Calu3 (cell line): Measurements from ENCODE around the gene CCDC91. TPM values are rescaled to one million over a fixed set of nuclear protein-coding genes. Genes with fewer than 3 reads are reported as not detected.

ENCODE experiments used
- BruUV-seq: library from RNA; stranded (reverse); fragments of 400-500 nt; replicated peaks from 2 replicates; lab custom pipeline; 2021; lab: Mats Ljungman, UMichigan
- CTCF ChIA-PET: fragments of 300-600 bp; sonication (Branson Sonifier 250); formaldehyde crosslinking; loops from one replicate; lab custom pipeline; 2022; ENCODE audit warnings: antibody characterized with exemption; lab: Charles Lee
- DNase-seq: peaks from one replicate; pipeline ENCODE4 v3.0.0; 2022
- H3K27ac Mint-ChIP-seq: one replicate; pipeline ENCODE4 v1.8.0; 2022; ENCODE audit warnings: mixed read lengths; ENCODE audit not compliant: unreplicated experiment
- H3K27me3 Mint-ChIP-seq: one replicate; pipeline ENCODE4 v1.8.0; 2022; ENCODE audit warnings: mixed read lengths; ENCODE audit not compliant: unreplicated experiment
- H3K36me3 Mint-ChIP-seq: one replicate; pipeline ENCODE4 v1.8.0; 2022; ENCODE audit warnings: mild to moderate bottlenecking, moderate library complexity, mixed read lengths; ENCODE audit not compliant: insufficient read depth, unreplicated experiment
- H3K4me1 Mint-ChIP-seq: one replicate; pipeline ENCODE4 v1.8.0; 2022; ENCODE audit warnings: mild to moderate bottlenecking, low read depth, mixed read lengths; ENCODE audit not compliant: unreplicated experiment
- H3K4me3 Mint-ChIP-seq: one replicate; pipeline ENCODE4 v1.8.0; 2022; ENCODE audit warnings: mild to moderate bottlenecking, low read depth, moderate library complexity, mixed read lengths; ENCODE audit not compliant: unreplicated experiment
- H3K9me3 Mint-ChIP-seq: one replicate; pipeline ENCODE4 v1.8.0; 2022; ENCODE audit warnings: low read depth, mixed read lengths; ENCODE audit not compliant: unreplicated experiment
- CTCF ChIP-seq: fragments of 200-600 bp; IDR thresholded peaks from one replicate; pipeline ENCODE4 v1.8.0; 2022; ENCODE audit warnings: antibody characterized with exemption; ENCODE audit not compliant: unreplicated experiment
- intact Hi-C: fragments of 100-400 bp; cut with micrococcal nuclease; formaldehyde crosslinking; loops from one replicate; pipeline ENCODE4 v1.10.0; 2022; ENCODE audit not compliant: unreplicated experiment
- total RNA-seq: library from RNA; stranded (reverse); gene quantifications from 2 replicates; pipeline ENCODE4 v1.2.3, GENCODE V29; 2022

The CCDC91 gene
- total RNA-seq, 1 experiment from 2014 or later, result 25.6 TPM

DNA sequence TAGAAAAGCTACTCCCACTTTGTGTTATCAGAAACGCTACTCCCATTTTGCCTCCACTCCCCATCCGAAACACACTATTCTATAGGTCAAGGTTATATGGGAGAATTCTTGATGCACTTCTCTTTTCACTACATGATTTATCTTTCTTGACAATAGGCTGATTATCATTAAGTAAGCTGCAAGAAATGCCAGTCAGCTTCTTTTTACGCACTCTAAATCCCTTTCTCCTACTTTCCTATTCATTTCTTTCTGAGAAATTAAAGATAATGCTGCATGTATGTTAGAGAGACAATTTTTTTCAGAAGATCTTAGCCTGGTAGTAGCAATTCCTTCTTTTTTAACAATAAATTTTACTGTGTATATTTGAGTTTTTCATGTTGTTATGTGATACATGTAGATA is 41.0 kb upstream of the CCDC91 start:
- Mint-ChIP-seq H3K27me3 (no peaks in the 10 kb centered on the region), H3K4me3 (no peak overlapping the region)
- BruUV-seq, result no TSS peak

GRCh38 chr12:28156362-28156761 is 33.9 kb upstream of the CCDC91 start:
- H3K4me3 Mint-ChIP-seq, result no peak overlapping the region
- H3K27me3 Mint-ChIP-seq, result no peaks in the 10 kb centered on the region
- no peaks in the 10 kb centered on the region for H3K4me1 Mint-ChIP-seq
- H3K9me3 Mint-ChIP-seq, result no peaks in the 10 kb centered on the region
- DNase-seq, result no peak
- no peak overlapping the region for H3K27ac Mint-ChIP-seq
- intact Hi-C loops, result no loop called here
- TF ChIP-seq CTCF, result no peak
- CTCF ChIA-PET, result no interaction called here
- no TSS peak for BruUV-seq
- H3K36me3 Mint-ChIP-seq, result no peaks in the 10 kb centered on the region

More for the DNA sequence above, 41.0 kb upstream of the CCDC91 start:
- no peak for DNase-seq
- no peak for TF ChIP-seq CTCF
- Mint-ChIP-seq H3K36me3 (no peaks in the 10 kb centered on the region), H3K27ac (no peak overlapping the region), H3K4me1 (no peaks in the 10 kb centered on the region), H3K9me3 (no peaks in the 10 kb centered on the region)
- CTCF ChIA-PET, result no interaction called here
- intact Hi-C loops, result no loop called here

DNA sequence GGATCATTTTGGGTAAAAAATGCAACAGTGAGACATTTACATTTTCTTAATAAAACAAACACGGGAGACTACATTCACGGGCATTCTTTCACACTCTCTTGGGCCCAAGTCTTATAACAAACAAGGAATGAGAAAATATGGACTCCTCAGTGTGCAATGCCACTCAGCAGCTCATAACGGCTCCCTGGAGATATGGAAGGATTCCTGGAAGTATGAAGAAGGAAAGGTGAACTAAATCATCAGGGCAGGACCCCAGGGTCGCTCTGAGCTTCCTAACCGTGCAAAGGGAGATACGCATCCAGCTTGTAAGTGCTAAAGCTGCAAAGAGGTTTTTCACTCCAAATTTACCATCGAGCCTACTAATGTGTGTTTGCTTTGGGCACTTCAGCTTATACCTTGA is 33.5 kb upstream of the CCDC91 start:
- no peaks in the 10 kb centered on the region for H3K27me3 Mint-ChIP-seq
- H3K9me3 Mint-ChIP-seq, result no peaks in the 10 kb centered on the region
- no peak overlapping the region for H3K27ac Mint-ChIP-seq
- no peak for TF ChIP-seq CTCF
- BruUV-seq, result no TSS peak
- intact Hi-C loops, result no loop called here
- H3K4me1 Mint-ChIP-seq, result no peaks in the 10 kb centered on the region
- no peaks in the 10 kb centered on the region for H3K36me3 Mint-ChIP-seq
- no peak overlapping the region for H3K4me3 Mint-ChIP-seq
- CTCF ChIA-PET, result no interaction called here
- no peak for DNase-seq

DNA sequence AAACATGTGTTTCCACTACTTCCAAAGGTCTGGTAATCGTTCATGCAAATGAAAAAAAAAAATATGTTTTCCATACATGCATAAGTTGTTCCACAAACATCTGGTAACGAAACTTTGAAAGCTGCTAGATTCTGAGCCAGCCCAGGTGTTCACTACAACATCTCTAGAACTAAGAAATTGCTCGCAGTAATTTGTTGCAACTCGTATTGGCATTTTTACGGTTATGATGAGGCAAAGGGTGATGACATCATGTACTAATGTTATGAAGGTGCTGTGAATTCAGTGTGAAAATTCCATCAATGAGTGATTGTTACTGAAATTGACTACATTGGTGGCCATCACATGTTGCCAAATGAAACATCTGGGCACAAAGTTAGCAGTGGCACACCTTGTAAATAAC is 31.9 kb upstream of the CCDC91 start:
- intact Hi-C loops, result no loop called here
- DNase-seq, result no peak
- no TSS peak for BruUV-seq

More for the DNA sequence above, 31.9 kb upstream of the CCDC91 start:
- Mint-ChIP-seq H3K27me3 (no peaks in the 10 kb centered on the region), H3K4me1 (no peaks in the 10 kb centered on the region), H3K4me3 (no peak overlapping the region), H3K36me3 (no peaks in the 10 kb centered on the region), H3K9me3 (no peaks in the 10 kb centered on the region), H3K27ac (no peak overlapping the region)
- TF ChIP-seq CTCF, result no peak
- CTCF ChIA-PET, result no interaction called here
